ENCODE measurements around the gene USH2A. TPM values are rescaled to one million over a fixed set of nuclear protein-coding genes. Genes with fewer than 3 reads are reported as not detected.

The USH2A gene
- total RNA-seq, 6 donors from 2014 or later: under 0.01 to 0.11 TPM; not detected in 4

DNA sequence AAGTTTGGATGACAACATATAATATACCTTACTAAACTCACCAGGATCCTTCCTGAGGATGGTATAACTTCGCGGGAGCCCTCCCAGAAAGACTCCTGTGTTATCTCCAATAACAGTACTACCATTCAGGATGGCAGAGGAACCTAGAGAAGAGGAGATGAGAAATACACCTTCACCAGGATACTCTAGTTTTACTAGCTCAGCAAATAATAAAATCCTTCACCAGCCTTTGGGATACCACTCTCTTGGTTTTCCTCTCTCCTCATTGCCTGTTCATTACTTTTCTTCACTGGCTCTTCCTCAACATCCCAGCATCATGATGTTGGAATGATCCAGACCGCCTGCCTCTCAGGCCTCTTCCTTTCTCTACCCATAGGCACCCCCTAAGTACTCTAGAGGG, 336.6 kb downstream of the USH2A start:
- no peaks in the 10 kb centered on the region for H3K27me3 ChIP-seq
- no peak for DNase-seq
- ATAC-seq (ENCODE audit: low FRiP score in 2 of 2): no peak
- H3K27ac ChIP-seq: no peak overlapping the region
- H3K4me1 ChIP-seq: no peaks in the 10 kb centered on the region
- H3K4me3 ChIP-seq: no peak overlapping the region
- WGBS, 2 donors: 83 to 91% methylated on average over 3 of the region's 3 CpGs
- TF ChIP-seq, protein P1, sequence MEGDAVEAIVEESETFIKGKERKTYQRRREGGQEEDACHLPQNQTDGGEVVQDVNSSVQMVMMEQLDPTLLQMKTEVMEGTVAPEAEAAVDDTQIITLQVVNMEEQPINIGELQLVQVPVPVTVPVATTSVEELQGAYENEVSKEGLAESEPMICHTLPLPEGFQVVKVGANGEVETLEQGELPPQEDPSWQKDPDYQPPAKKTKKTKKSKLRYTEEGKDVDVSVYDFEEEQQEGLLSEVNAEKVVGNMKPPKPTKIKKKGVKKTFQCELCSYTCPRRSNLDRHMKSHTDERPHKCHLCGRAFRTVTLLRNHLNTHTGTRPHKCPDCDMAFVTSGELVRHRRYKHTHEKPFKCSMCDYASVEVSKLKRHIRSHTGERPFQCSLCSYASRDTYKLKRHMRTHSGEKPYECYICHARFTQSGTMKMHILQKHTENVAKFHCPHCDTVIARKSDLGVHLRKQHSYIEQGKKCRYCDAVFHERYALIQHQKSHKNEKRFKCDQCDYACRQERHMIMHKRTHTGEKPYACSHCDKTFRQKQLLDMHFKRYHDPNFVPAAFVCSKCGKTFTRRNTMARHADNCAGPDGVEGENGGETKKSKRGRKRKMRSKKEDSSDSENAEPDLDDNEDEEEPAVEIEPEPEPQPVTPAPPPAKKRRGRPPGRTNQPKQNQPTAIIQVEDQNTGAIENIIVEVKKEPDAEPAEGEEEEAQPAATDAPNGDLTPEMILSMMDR (IDR thresholded peaks at IDR 0.05): no peak
- TF ChIP-seq POLR2AphosphoS5 (IDR thresholded peaks at IDR 0.05) (no peak), EP300 (IDR thresholded peaks at IDR 0.05) (no peak), POLR2A (IDR thresholded peaks at IDR 0.05) (no peak)
- no peaks in the 10 kb centered on the region for H3K9me3 ChIP-seq
- no peaks in the 10 kb centered on the region for H3K36me3 ChIP-seq

DNA sequence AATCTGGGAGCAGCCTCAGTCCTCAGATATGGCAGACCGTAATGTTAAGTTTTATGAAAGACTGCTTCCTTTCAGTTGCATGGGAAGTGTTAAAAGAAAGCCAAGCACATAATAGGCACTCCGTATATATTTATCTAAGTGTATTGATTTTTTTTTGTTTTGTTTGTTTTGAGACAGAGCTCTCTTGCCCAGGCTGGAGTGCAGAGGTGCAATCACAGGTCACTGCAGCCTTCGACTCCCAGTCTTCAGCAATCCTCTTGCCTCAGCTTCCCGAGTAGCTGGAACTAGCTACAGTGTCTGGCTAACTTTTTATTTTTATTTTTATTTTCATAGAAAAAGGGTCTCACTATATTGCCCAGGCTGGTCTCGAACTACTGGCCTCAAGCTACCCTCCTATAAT, 341.8 kb downstream of the USH2A start:
- Histone ChIP-seq H3K4me3 (no peak overlapping the region), H3K36me3 (no peaks in the 10 kb centered on the region), H3K9me3 (no peaks in the 10 kb centered on the region), H3K4me1 (no peaks in the 10 kb centered on the region), H3K27ac (no peak overlapping the region), H3K27me3 (no peaks in the 10 kb centered on the region)
- no peak for ATAC-seq (ENCODE audit: low FRiP score in 2 of 2)
- no peak for DNase-seq
- no peak for TF ChIP-seq EP300 (IDR thresholded peaks at IDR 0.05)
- no peak for TF ChIP-seq POLR2AphosphoS5 (IDR thresholded peaks at IDR 0.05)
- TF ChIP-seq, protein P1 (IDR thresholded peaks at IDR 0.05): no peak
- TF ChIP-seq POLR2A (IDR thresholded peaks at IDR 0.05): no peak
- 70 to 75% methylated on average over 5 of the region's 5 CpGs for WGBS, 2 donors

DNA sequence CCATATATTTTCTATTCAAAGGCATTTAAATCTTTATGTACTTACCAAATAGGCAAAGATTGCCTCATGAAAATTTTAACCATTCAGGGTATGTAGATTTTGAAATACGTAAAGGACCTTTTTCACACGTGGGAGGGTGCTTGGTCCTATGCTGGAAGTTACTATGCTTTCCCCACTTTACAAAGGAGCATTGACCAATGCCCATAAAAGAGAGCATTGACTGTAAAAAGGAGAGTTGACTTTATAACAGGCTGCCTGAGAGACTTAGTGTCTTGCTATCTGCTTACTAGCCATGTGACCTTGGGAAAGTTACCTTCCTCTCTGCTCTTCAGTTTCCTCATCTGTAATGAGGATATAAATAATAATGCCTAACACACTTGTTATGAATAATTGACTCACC, 346.5 kb downstream of the USH2A start:
- no peak overlapping the region for H3K27ac ChIP-seq
- H3K4me3 ChIP-seq: no peak overlapping the region
- WGBS, 2 donors: 64 to 68% methylated on average over 2 of the region's 2 CpGs
- H3K9me3 ChIP-seq: no peaks in the 10 kb centered on the region
- TF ChIP-seq POLR2AphosphoS5 (IDR thresholded peaks at IDR 0.05): no peak
- TF ChIP-seq, protein P1 (IDR thresholded peaks at IDR 0.05): no peak
- no peak for TF ChIP-seq EP300 (IDR thresholded peaks at IDR 0.05)
- no peak for TF ChIP-seq POLR2A (IDR thresholded peaks at IDR 0.05)
- ATAC-seq (ENCODE audit: low FRiP score in 2 of 2) (no peak), DNase-seq (no peak)
- H3K4me1 ChIP-seq: no peaks in the 10 kb centered on the region
- no peaks in the 10 kb centered on the region for H3K36me3 ChIP-seq
- H3K27me3 ChIP-seq: no peaks in the 10 kb centered on the region

DNA sequence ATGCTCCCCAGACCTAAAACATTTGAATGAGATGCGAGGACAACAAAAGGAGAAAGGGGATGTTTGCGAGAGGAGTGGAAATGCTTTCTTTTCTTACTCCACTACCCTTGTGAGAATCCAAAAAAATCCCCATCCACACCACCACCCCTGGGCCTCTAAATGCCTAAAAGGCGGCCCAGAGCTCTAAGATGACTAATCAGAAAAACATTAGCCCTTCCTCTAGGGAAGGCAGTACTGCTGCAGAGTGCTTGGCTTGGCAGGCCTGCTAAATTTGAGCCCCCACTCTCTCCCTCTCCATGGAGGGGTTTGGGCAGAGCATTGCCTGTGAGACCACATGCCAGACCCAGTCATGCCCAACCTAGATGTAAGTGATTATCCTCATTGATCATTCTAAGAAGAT, 347.9 kb downstream of the USH2A start:
- ATAC-seq (ENCODE audit: low FRiP score in 2 of 2) (peak in 1 of 2 donors; percentile 28), DNase-seq (no peak)
- H3K4me3 ChIP-seq: no peak overlapping the region
- no peaks in the 10 kb centered on the region for H3K9me3 ChIP-seq
- no peaks in the 10 kb centered on the region for H3K36me3 ChIP-seq
- TF ChIP-seq EP300 (IDR thresholded peaks at IDR 0.05): no peak
- no peak for TF ChIP-seq POLR2A (IDR thresholded peaks at IDR 0.05)
- TF ChIP-seq POLR2AphosphoS5 (IDR thresholded peaks at IDR 0.05): no peak
- TF ChIP-seq, protein P1 (IDR thresholded peaks at IDR 0.05): no peak
- H3K4me1 ChIP-seq: no peaks in the 10 kb centered on the region
- H3K27me3 ChIP-seq: no peaks in the 10 kb centered on the region
- WGBS, 2 donors: 84 to 86% methylated on average over 3 of the region's 3 CpGs
- H3K27ac ChIP-seq: no peak overlapping the region

DNA sequence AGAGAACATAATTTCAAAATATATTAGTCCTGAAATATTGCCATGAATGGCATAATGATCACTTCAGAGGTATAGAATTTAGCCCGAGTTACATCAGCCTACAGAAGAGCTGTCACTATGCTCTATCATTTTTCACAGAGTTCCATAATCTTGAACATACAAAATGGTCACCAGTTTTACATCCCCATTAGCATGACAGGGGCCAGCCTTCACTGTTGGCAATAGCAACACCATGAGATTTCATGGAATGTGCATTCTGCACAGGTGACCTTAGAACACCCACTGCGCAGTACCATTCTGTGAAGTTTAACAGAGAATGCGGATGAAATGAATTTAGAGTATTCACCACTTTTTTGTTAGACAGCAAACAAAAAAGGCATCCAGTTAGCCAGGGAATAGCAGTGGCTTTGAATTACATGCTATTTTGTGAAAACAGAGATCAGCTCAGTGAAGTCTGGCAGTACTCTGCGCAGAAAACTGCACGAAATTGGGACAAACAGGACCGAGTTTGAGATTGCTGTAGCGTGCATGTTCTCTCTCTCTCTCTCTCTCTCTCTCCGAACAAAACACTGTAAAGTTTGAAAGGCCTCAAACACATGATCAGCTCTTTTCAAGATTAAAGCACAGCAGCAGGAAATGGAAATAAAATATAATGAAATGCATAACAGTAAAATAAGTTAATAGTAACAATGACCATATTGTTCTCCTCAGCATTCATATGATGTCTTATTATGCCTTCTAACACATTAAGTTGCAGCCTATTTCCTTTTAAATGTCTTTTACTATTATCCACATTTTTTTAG, 349.3 kb downstream of the USH2A start:
- no peaks in the 10 kb centered on the region for H3K4me1 ChIP-seq
- TF ChIP-seq, protein P1 (IDR thresholded peaks at IDR 0.05): no peak
- TF ChIP-seq EP300 (IDR thresholded peaks at IDR 0.05): no peak
- no peak for TF ChIP-seq POLR2A (IDR thresholded peaks at IDR 0.05)
- TF ChIP-seq POLR2AphosphoS5 (IDR thresholded peaks at IDR 0.05): no peak
- no peak for DNase-seq
- no peak overlapping the region for H3K27ac ChIP-seq
- 86% methylated on average over 8 of the region's 8 CpGs for WGBS, 2 donors
- H3K27me3 ChIP-seq: no peaks in the 10 kb centered on the region
- no peak for ATAC-seq (ENCODE audit: low FRiP score in 2 of 2)
- no peak overlapping the region for H3K4me3 ChIP-seq
- no peaks in the 10 kb centered on the region for H3K36me3 ChIP-seq
- H3K9me3 ChIP-seq: no peaks in the 10 kb centered on the region
